D721Med (cell line): Measurements from ENCODE around the gene G2E3.
A peak's percentile ranks its signal among the peaks of the same experiment; 100 is the strongest.

ENCODE experiments used
- DNase-seq: peaks from one replicate; pipeline ENCODE4 v3.0.0; 2011; ENCODE audit warnings: low spot score; ENCODE audit not compliant: insufficient read length
- FAIRE-seq: peaks from 2 replicates; lab custom pipeline; 2011; peaks lifted over from hg19 to GRCh38; lab: Jason Lieb, UNC
- TF ChIP-seq, protein P1 (sequence below): IDR thresholded peaks from 2 replicates; pipeline ENCODE4 v1.5.1; 2012; ENCODE audit warnings: mild to moderate bottlenecking, control low read depth; ENCODE audit not compliant: insufficient read depth; ENCODE audit errors: missing control alignments

G2E3 gene

DNA sequence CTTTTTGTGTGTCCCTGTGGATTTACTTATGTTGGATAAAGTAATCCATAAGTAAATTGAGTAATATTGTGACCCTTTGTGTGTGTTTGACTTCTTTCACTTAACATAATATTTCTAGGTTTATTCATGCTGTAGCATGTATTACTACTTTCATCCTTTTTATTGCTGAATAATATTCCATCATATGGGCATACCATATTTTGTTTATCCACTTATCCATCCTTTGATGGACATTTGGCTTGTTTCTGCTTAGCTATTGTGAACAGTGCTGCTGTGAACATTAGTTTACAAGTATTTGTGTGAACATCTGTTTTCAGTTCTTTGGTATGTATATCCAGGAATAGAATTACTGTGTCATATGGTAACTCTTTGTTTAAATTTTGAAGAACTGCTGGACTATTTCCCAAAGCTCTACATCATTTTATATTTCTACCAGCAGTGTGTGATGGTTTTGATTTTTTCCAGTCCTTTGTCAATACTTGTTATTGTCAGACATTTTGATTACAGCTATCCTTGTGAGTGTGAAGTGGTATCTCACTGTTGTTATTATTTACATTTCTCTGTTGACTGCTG is 25.2 kb downstream of the G2E3 start:
- TF ChIP-seq, protein P1, sequence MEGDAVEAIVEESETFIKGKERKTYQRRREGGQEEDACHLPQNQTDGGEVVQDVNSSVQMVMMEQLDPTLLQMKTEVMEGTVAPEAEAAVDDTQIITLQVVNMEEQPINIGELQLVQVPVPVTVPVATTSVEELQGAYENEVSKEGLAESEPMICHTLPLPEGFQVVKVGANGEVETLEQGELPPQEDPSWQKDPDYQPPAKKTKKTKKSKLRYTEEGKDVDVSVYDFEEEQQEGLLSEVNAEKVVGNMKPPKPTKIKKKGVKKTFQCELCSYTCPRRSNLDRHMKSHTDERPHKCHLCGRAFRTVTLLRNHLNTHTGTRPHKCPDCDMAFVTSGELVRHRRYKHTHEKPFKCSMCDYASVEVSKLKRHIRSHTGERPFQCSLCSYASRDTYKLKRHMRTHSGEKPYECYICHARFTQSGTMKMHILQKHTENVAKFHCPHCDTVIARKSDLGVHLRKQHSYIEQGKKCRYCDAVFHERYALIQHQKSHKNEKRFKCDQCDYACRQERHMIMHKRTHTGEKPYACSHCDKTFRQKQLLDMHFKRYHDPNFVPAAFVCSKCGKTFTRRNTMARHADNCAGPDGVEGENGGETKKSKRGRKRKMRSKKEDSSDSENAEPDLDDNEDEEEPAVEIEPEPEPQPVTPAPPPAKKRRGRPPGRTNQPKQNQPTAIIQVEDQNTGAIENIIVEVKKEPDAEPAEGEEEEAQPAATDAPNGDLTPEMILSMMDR = no peak
- DNase-seq (no peak), FAIRE-seq (peak; percentile 88)

DNA sequence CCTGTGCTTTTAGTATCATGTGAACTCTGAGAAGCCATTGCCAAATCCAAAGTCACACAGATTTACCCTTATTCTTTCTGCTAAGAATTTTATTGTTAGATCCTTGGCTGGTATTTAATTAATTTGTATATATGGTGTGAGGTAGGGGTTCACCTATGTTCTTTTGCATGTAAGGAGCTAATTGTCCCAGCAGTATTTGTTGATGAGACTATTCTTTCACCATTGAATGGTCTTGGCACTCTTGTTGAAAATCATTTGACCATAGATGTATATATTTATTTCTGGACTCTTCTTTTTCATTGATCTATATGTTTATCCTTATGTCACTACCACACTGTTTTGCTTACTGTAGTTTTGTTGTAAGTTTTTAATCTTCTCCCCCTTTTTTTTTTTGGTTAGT is 26.2 kb downstream of the G2E3 start:
- FAIRE-seq (no peak), DNase-seq (no peak)
- TF ChIP-seq, protein P1 = no peak

DNA sequence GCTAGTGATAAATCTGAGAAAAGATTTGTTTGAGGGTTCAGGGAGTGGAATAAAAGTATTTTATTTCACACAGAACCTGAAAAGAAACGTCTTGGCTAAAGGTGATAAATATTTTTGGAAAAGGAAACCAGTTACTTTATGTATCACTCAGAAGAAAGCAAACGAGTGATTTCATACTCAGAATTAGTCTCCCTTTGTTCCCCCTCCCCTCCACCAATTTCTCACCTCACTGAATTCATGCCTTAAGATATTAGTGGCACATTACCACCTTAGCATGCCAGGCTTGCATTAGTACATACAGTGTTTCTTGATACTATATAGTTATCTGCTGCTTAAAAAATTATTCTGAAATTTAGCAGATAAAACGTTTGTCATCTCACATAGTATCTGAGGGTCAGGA is 28.2 kb downstream of the G2E3 start:
- DNase-seq = no peak
- TF ChIP-seq, protein P1 = no peak
- no peak for FAIRE-seq

DNA sequence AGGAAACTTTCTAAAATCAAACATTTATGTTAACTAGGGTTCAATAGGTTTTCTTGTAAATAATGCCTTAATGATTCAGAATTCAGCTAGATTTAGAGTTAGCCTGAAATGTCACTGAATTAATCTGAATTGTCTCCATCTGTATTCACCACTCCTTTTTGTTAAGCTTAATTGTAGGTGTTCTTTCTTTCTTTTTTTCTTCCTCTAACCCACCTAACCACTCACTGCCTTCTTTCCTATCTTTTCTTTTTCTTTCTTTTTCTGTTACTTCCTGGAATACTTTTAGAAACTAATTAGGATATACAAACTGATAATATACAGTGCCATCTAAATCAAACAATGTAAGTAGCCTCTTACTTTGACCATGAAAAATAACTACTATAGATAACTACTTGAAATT is 29.9 kb downstream of the G2E3 start:
- TF ChIP-seq, protein P1 = no peak
- DNase-seq (no peak), FAIRE-seq (peak; percentile 79)

DNA sequence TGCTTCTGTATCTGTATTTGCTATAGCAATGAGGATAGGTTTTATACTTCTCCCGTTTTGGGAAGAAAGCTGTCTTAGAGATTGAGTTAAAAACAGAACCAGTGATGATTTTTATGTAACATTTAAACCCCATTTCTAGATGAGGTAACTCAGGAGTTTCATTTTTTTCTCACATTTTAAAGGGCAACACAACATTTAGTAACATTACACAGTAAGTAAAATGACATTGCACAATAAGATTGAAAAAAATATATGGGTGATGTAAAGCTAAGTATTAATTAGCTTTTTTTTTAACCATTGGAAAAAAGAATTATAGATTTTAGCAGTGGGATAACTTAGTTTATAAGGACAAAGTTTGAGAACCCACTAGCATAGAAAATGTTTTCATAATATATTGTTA is 38.0 kb downstream of the G2E3 start:
- TF ChIP-seq, protein P1 = no peak
- FAIRE-seq = no peak
- DNase-seq = no peak

DNA sequence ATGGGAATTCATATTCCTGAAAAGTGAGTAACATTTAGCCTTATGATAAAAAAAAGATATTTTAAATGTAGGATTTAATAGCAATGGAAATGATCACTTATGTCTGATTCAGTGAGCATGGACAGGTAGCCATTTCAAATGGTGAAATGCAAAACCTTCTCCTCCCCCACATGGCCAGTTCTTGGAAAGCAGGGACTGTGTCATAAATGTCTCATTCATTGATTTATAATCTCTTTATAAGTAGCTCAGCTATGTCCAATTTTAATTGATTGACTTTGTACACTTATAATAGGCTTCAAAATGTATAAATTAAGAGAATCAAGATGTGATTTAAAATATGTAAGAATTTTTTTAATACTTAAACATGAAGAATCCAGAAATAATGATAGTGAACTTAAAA is 38.5 kb downstream of the G2E3 start:
- TF ChIP-seq, protein P1 = no peak
- DNase-seq = no peak
- FAIRE-seq = no peak
